ENCODE measurements around the gene SERTAD3. TPM values are rescaled to one million over a fixed set of nuclear protein-coding genes. Genes with fewer than 3 reads are reported as not detected.
A peak's percentile ranks its signal among the peaks of the same experiment; 100 is the strongest.

Gene SERTAD3
- total and polyA plus RNA-seq, 2 of the 4 experiments (the other 2 are of a cell fraction): 20.5 to 23.3 TPM

GRCh38 chr19:40412866-40413265 lies 31.3 kb downstream of the SERTAD3 start:
- H4K5ac ChIP-seq (ENCODE audit: low read depth, low read length): no peak overlapping the region
- H4K8ac ChIP-seq (ENCODE audit: low read depth in 2 of 2, low read length in 2 of 2): no peak overlapping the region
- H3K4me3 ChIP-seq (ENCODE audit: insufficient read depth, low read depth, low read length): no peak overlapping the region
- no peaks in the 10 kb centered on the region for H4K20me1 ChIP-seq (ENCODE audit: insufficient read depth, low read length)
- POLR2A ChIA-PET (ENCODE audit: unreplicated experiment): no interaction called here
- 100% methylated on average over 1 of the region's 4 CpGs; no CpG with 5 or more reads in 1 of the 2 experiments for WGBS, 2 experiments (ENCODE audit: extremely low coverage in 2 of 2, insufficient read length in 1 of 2)
- TF ChIP-seq USF2 (IDR thresholded peaks at IDR 0.05; ENCODE audit: low read depth, low read length): no peak
- no peak for TF ChIP-seq CHD1 (IDR thresholded peaks at IDR 0.05; ENCODE audit: low read depth, low read length)
- no peak for TF ChIP-seq CEBPB (IDR thresholded peaks at IDR 0.05; ENCODE audit: low read depth, low read length)
- no peak overlapping the region for H3K56ac ChIP-seq (ENCODE audit: extremely low read depth, insufficient read depth, low read length)
- 0 out of 2 replicates have a peak overlapping the region, but pooled peaks have one; percentile 6 for H2AK5ac ChIP-seq (ENCODE audit: low read depth, low read length)
- peaks cover 7% of the 10 kb centered on the region for H3K4me1 ChIP-seq (ENCODE audit: control insufficient read depth, insufficient read depth, low read length)
- no peak overlapping the region for H2BK20ac ChIP-seq (ENCODE audit: low read depth, low read length)
- no peak overlapping the region for H3K4ac ChIP-seq (ENCODE audit: low read depth, low read length)
- no peaks in the 10 kb centered on the region for H3K9me3 ChIP-seq (ENCODE audit: control insufficient read depth, insufficient read depth, low read length)
- H3K79me1 ChIP-seq (ENCODE audit: low read depth in 1 of 2, low read length in 2 of 2): no peaks in the 10 kb centered on the region
- H2AK9ac ChIP-seq (replicated peaks; ENCODE audit: low read depth, low read length, poor library complexity): no peak overlapping the region
- dilution Hi-C loops (cut with HindIII; ENCODE audit: low sequenced_read_pairs, unreplicated experiment): no loop called here
- intact Hi-C loops (cut with micrococcal nuclease): no loop called here
- CTCF ChIA-PET: interaction anchor here (1.2 kb wide), 1 partner anchor 8 kb away, joined by 4 read pairs; no protein-coding TSS in a partner anchor
- no peaks in the 10 kb centered on the region for H3K27me3 ChIP-seq (ENCODE audit: control insufficient read depth, insufficient read depth, low read length)
- no peak overlapping the region for H2BK120ac ChIP-seq (ENCODE audit: low read depth, low read length)
- peaks cover 9% of the 10 kb centered on the region for H3K9me1 ChIP-seq (ENCODE audit: insufficient read depth, low read length)
- H4K91ac ChIP-seq (ENCODE audit: insufficient read depth, low read depth, low read length): no peak overlapping the region
- DNase-seq (no peak), ATAC-seq (ENCODE audit: low read depth) (no peak)
- no peak overlapping the region for H3K14ac ChIP-seq (replicated peaks; ENCODE audit: low read depth, low read length)
- H2BK15ac ChIP-seq (ENCODE audit: low read depth, low read length): no peak overlapping the region
- no peak overlapping the region for H3K23ac ChIP-seq (ENCODE audit: low read depth, low read length)
- no TSS peak for BruUV-seq (replicated peaks)
- no peaks in the 10 kb centered on the region for H3K36me3 ChIP-seq (ENCODE audit: control insufficient read depth, insufficient read depth, low read length)
- H3K4me2 ChIP-seq (ENCODE audit: low read depth, low read length): no peak overlapping the region
- H2BK5ac ChIP-seq (ENCODE audit: low read depth, low read length, poor library complexity, severe bottlenecking): no peak overlapping the region
- in situ Hi-C loops (cut with MboI; ENCODE audit: low sequenced_read_pairs): no loop called here
- no peak overlapping the region for H2AFZ ChIP-seq (replicated peaks; ENCODE audit: low read length, poor library complexity)
- H3K18ac ChIP-seq (ENCODE audit: low read depth, low read length): no peak overlapping the region
- no peak overlapping the region for H3K9ac ChIP-seq (ENCODE audit: low read depth, low read length)
- H3K27ac ChIP-seq (ENCODE audit: insufficient read depth, low read length): no peak overlapping the region

All from IMR-90 (cell line).